GM12865 (cell line): ENCODE data around the gene TAS2R41.
"Not testable (repeated sequence)": the region's sequence is repeated elsewhere in the genome, so short reads cannot be mapped to it uniquely, and the experiment has no call there.

Source experiments
- DNase-seq: peaks from one replicate; pipeline ENCODE4 v3.0.0; 2010; ENCODE audit warnings: low read depth
- H3K4me3 ChIP-seq: 2 replicates; pipeline ENCODE4 v1.5.1; 2011; ENCODE audit warnings: mild to moderate bottlenecking, low read depth, low read length, control low read depth
- TF ChIP-seq, protein P1 (sequence below): IDR thresholded peaks from 2 replicates; pipeline ENCODE4 v1.5.1; 2011; ENCODE audit warnings: low read length, control low read depth, low read depth, inconsistent platforms; ENCODE audit not compliant: insufficient read depth; ENCODE audit errors: missing control alignments

TAS2R41 gene

DNA sequence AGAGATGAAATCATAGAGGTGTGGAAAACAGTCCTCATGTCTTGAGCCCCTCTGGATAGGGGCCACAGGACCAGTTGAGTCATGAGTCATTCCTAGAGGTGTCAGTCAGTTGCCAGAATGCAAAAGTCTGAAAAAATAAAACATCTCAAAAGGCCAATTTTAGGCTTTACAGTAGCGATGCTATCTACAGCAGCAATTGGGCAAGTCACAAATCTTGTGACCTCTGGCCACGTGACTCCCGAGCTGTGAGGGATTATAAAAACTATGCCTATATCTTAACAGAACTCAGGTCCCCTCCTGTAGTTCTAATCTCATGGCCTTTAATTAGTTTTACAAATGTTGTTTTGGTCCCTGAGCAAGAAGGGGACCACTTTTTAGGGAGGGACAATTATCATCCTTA lies 15.6 kb upstream of the TAS2R41 start:
- H3K4me3 ChIP-seq = no peak overlapping the region
- DNase-seq = no peak
- TF ChIP-seq, protein P1, sequence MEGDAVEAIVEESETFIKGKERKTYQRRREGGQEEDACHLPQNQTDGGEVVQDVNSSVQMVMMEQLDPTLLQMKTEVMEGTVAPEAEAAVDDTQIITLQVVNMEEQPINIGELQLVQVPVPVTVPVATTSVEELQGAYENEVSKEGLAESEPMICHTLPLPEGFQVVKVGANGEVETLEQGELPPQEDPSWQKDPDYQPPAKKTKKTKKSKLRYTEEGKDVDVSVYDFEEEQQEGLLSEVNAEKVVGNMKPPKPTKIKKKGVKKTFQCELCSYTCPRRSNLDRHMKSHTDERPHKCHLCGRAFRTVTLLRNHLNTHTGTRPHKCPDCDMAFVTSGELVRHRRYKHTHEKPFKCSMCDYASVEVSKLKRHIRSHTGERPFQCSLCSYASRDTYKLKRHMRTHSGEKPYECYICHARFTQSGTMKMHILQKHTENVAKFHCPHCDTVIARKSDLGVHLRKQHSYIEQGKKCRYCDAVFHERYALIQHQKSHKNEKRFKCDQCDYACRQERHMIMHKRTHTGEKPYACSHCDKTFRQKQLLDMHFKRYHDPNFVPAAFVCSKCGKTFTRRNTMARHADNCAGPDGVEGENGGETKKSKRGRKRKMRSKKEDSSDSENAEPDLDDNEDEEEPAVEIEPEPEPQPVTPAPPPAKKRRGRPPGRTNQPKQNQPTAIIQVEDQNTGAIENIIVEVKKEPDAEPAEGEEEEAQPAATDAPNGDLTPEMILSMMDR = no peak

DNA sequence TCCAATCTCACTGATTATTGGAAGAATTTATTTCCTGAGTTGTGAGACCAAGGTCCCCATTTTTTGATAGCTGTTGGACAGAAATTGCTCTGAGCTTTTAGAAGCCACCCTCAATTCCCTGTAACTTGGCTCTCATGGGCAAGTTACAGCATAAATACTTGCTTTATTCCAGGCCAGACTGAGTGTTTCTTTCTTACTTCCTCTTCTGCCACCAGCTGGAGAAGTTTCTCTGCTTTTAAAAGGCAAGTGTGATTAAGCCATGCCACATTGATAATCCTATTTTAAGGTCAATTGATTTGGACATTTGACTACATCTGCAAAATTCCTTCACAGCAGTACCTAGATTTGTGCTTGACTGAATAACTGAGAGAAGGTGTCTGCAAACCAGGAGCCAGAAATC lies 14.1 kb upstream of the TAS2R41 start:
- no peak overlapping the region for H3K4me3 ChIP-seq
- DNase-seq = no peak
- TF ChIP-seq, protein P1 = no peak

DNA sequence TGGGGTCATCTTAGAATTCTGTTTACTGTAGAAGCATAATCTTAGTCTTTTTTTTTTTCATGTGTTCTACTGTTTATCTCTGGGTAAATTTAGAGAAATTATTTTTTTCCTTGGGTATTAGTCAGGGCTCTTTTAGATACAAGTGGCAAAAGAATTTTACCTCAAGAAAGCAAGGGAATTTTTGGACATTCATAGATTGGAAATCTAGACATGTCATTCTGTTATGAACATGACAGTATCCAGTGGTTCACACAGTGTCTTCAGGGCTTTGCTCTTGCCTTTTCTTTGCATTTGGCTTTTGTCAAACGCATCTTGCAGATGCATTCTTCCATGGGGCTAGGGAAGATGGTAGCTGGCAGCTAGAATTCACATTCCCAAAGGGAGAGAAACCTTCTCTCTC lies 13.7 kb upstream of the TAS2R41 start:
- no peak for DNase-seq
- H3K4me3 ChIP-seq = no peak overlapping the region

DNA sequence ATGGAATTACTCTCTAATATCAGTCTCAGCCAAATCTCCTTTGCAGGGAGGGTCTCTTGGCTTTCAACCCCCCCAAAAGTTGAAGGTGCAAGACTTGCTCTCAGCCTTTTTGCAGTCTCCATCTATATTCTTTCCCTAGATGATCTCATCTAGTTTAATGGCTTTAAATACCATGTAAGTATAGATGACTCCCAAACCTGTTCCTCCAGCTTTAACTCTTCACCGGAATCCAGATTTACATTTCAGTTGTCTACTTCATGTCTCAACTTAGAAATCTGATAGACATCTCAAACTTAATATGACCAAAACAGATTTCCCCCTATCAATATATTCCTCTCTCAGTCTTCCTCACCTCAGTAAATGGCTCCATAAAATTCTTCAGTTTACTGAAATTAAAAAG lies 9.9 kb upstream of the TAS2R41 start:
- TF ChIP-seq, protein P1 = no peak
- DNase-seq = no peak
- H3K4me3 ChIP-seq = no peak overlapping the region

More for the DNA sequence above, 13.7 kb upstream of the TAS2R41 start:
- TF ChIP-seq, protein P1 = no peak

DNA sequence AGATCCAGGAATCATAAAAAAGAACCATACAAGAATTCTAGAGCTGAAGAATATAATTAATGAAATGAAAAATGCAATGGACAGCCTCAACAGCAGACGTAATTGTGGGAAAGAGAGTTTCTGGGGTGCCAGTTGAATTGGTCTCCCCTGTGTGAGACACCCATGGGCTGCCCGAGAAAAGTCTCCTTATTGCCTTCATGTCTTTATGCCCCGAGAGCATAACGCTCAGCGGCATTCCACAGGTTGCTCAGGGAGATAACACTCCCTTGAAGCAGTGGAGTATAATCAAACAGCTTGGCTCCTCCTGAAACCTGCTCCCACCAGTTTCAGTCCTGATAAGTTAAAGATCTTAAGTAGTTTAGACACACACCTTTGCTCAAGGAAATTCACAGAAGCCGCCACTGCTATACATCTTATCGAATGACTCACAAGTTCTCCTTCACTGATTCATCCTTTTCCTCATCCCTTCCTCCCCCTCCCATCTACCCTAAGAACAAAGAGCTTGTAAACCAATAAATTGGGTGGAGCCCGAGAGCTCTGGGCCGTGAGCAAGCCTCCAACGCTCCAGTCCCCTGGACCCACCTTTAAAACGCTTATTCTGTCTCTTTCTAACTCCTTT lies 5.5 kb upstream of the TAS2R41 start:
- not testable (repeated sequence) for H3K4me3 ChIP-seq, DNase-seq

- no peak for DNase-seq
- no peak overlapping the region for H3K4me3 ChIP-seq
- TF ChIP-seq, protein P1 = no peak
These were observed 1.5 kb downstream of the TAS2R41 start for GRCh38 chr7:143479055-143479766.

DNA sequence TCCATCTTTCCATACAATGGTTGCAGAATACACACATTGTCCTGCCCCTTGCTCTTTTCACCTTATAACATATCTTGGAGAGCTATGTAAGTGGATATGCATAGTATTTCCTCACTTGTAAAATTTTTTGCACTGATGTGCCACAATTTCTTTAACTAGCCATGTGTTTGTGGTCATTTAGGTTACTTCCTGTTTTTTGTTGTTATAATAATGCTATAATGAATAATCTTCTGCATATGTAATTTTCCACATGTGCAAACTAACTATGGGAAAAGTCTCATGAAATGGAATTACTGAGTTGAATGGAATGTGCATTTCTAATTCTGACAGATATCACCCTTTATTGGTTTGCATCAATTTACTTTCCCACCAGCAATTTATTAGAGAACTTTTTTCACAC lies 2.8 kb downstream of the TAS2R41 start:
- DNase-seq = no peak
- H3K4me3 ChIP-seq = no peak overlapping the region
- TF ChIP-seq, protein P1 = no peak
